H7 (cell line): ENCODE measurements around the gene ABHD17B. TPM values are rescaled to one million over a fixed set of nuclear protein-coding genes. Genes with fewer than 3 reads are reported as not detected.
"Not testable (repeated sequence)": the region's sequence is repeated elsewhere in the genome, so short reads cannot be mapped to it uniquely, and the experiment has no call there.

Experiments
- DNase-seq: peaks from one replicate; pipeline ENCODE4 v3.0.0; 2012
- H3K27me3 ChIP-seq: 2 replicates; pipeline ENCODE4 v1.6.0; 2011; ENCODE audit warnings: mild to moderate bottlenecking, low read length; ENCODE audit not compliant: control insufficient read depth, insufficient read depth
- H3K36me3 ChIP-seq: replicated peaks from 2 replicates; pipeline ENCODE4 v1.5.1; 2011; ENCODE audit warnings: low read length; ENCODE audit not compliant: control insufficient read depth, insufficient read depth
- H3K4me3 ChIP-seq: 2 replicates; pipeline ENCODE4 v1.5.1; 2011; ENCODE audit warnings: low read depth, mild to moderate bottlenecking, control low read depth, low read length, moderate library complexity; ENCODE audit not compliant: insufficient read depth
- total RNA-seq: library from RNA; depleted of rRNA; stranded (reverse); fragments of >200 nt; shearing (Covaris generic); gene quantifications from 2 replicates; pipeline ENCODE4 v1.2.3, GENCODE V29; 2014; rRNA removed

Gene ABHD17B
- total RNA-seq = 68.9 and 76.8 TPM in 2 replicates

DNA sequence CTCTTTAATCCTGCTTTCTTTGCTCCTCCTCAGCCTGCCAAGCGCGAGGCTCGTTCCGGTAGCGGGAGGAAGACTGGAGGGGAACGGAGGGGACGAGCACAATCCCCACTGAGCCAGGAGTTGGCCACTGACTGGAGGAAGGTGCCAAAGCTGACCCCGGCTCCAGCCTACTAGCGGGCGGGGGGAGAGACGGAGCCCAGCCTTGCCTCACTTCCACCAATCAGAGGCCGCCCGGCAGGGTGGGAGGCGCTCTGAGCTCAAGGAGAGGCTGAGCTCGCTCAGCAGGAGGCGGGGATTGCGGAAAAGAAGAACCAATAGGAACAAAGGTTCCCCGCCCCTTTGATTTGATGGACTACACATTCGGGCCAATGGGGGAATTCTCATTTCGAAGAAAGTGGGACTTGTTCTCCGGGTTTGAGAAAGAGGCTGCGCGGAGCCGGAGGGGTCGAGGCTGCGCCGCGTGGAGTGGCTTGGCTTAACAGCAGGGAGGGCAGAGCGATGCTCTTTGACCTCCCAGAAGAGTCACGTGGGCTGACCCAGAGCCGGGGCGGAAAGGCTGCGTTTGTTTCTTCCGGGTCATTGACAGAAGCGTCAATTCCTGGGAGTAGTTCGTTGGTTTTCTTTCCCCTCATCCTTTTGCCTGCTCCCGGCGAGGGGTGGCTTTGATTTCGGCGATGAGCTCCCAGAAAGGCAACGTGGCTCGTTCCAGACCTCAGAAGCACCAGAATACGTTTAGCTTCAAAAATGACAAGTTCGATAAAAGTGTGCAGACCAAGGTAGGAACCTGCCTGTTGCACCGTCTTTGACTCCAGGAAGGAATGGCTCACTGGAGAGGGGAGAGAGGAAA, at the start of gene ABHD17B, which contains the start of gene C9orf85:
Gene ABHD17B (minus strand): TSS at position 133 of the 847 bp plus-strand sequence. CDS start 36,113 bp downstream, outside the sequence.
Gene C9orf85 (plus strand): TSS at position 579 of the 847 bp plus-strand sequence. CDS start 96 bp downstream, at position 675.
- Histone ChIP-seq H3K27me3 (no peaks in the 10 kb centered on the region), H3K4me3 (peak within 1 kb of the TSS; percentile 99)

DNA sequence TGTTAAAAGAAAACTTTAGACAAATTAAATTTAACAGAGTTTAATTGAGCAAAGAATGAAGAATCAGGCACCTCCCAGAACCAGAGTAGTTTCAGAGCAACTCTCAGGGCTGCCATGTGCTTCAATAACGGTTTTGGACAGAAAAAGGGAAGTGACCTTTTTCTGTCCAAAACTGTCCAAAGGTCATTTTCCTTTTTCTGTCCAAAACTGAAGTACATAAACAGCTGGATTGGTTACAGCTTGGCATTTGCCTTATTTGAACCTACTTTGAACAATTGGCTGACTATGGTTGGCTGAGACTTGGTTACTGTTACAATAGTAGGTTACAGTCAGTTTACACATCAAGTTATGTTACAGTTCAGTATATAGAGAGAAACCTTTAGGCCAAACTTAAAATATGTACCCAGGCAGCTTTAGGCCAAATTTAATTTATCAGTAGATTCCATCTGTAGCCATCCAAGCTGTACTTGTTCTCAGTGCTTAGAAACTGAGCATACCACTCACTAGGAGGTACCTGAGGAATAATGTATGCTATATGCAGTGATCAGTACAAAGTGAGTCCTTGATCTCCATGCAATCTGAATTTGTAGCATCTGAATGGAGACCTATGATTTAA, 44.4 kb upstream of the ABHD17B start:
- DNase-seq = no peak
- Histone ChIP-seq H3K36me3 (no peaks in the 10 kb centered on the region), H3K4me3 (no peak overlapping the region), H3K27me3 (no peaks in the 10 kb centered on the region)

More for the DNA sequence above, at the start of gene ABHD17B, which contains the start of gene C9orf85:
- peaks cover 1% of the 10 kb centered on the region; the same call in 1 of the 2 replicates for H3K36me3 ChIP-seq
- peak; percentile 96 for DNase-seq

DNA sequence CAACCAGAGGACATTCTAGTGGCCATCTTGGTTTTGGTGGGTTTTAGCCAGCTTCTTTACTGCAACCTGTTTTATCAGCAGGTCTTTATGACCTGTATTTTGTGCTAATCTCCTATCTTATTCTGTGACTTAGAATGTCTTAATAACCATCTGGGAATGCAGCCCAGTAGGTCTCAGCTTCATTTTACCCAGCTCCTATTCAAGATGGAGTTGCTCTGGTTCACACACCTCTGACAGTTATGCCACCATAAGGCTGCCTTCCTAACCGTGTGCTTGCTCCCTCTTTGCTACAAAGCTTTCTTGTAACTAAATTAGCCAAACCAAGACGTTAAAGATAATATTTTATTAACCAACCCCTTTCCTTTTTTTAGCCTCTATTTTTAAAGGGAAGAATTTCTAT, 43.7 kb upstream of the ABHD17B start:
- H3K27me3 ChIP-seq, H3K36me3 ChIP-seq, DNase-seq, H3K4me3 ChIP-seq: not testable (repeated sequence)

DNA sequence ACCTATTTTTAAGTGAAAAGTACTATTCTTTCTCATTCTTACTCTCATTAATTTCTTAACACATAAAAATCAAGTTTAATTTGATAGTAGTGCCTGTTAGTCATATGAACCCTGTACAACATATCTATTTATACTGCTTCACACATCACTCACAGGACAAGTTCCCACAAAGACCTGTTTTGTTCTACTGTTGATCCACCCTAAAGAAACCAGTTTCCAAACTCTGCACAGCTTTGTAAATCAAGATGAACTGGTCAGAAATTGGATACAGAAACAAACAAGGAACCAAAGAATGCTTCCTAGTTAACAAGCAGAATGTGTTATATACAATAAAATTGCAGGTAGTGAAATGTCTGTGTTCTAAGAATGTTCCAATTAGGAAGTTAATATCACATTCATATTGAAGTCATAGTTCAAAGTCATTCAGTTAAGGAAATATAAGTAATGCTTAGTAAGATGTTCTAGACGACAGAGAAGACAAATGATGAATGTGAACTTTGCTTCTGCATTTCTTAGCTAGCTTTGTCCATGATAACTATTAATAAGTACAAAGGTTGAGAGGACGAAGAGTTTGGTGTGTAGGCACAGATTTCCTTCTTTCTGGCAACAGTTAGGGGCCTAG, 33.9 kb upstream of the ABHD17B start:
- no peak for DNase-seq
- no peaks in the 10 kb centered on the region for H3K27me3 ChIP-seq
- no peak overlapping the region for H3K4me3 ChIP-seq
- no peaks in the 10 kb centered on the region for H3K36me3 ChIP-seq

DNA sequence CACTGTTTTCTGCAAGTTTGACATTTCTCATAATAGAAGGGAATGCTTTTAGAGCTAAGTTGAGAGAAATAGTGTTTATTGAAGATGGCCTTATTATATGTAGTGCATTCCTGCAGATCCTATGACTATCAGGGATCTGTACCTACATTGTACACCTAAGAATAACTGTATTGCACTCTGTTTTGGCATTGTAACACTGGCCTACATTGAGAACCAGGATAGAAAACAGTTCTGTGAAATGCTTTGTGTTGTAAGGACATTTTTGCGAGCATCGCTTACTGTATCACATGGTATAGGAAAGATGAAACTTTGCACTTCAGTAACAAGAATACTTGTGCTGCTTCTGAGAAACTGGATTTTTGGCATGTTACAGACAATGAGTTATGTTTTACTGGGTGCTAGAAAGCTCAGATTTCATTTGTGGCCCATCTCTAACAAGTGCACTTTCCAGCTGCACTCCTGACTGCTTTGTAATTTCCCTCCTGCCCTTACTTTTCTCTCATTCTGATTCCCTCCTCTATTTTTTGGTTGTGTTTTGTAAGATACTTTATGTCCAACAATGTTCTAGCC, 31.1 kb upstream of the ABHD17B start:
- no peaks in the 10 kb centered on the region for H3K36me3 ChIP-seq
- DNase-seq = no peak
- no peaks in the 10 kb centered on the region for H3K27me3 ChIP-seq
- no peak overlapping the region for H3K4me3 ChIP-seq

DNA sequence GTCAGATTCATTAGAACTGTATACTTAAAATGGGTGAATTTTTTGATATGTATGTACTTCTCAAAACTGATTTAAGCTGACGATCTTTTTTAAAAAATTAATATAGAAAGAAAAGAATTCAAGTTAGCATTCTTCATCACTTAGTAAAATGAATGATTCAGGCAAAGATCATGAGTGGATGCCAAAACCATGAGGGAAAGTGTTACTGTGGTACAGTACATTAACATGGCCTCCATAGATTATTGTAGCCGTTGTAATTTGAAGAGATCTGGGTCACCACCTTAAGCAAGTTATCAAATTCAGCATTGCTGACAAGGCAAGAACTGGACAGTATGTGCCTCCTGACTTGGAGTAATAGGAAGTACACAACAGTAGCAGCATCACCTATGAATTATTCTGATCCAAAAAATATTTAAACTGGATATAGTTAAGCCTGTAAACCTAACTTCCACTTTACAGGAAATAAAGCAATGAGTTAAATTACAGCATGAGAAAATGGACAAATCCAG, 30.1 kb upstream of the ABHD17B start:
- H3K4me3 ChIP-seq = no peak overlapping the region

DNA sequence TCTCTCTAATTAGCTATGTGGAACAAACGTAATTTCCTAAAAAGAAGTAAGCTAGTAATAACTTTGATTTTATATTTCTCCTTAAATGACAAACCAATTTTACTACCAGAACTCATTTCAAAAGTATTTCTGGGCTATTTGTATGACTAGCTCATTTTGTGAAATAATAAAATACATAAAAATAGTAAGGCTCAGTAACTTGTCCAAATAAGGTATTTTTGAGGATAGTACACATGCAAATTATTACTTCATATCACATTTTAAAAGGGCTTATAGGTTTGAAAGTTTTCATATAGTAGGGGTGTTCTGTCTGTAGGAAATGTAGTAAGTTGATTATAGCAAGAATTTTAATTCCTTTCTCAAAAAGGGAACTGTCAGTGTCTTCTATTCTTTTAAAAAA, 26.9 kb upstream of the ABHD17B start:
- no peaks in the 10 kb centered on the region for H3K36me3 ChIP-seq
- DNase-seq = no peak

More for the DNA sequence above, 30.1 kb upstream of the ABHD17B start:
- H3K27me3 ChIP-seq = no peaks in the 10 kb centered on the region
- no peak for DNase-seq
- H3K36me3 ChIP-seq = no peaks in the 10 kb centered on the region

DNA sequence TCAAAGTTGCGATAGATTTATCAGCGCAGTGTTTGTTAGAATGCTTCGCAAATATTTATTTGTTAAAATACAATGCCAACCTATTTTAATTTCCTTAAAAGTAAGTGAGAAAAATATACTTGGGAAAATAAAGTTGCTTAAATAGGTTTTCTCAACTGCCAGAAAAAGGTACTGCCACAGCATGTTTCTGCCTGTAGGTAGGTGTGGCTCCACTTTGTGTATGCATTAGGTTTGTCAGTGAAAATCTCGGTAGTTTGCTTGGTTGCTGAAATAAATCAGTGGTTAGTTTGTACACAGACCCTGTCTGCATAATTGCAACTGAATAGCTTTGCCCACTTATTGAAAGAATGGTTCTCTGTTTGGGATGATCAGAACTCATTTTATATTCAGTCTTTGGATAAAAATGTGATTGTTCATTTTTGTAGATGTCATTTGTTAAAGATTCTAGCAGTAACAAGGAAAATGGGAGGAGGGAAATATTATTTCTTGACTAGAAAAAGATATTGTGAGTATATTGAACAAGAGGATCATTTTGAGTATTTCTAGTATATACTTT, 26.2 kb upstream of the ABHD17B start:
- no peak for DNase-seq
- no peaks in the 10 kb centered on the region for H3K27me3 ChIP-seq
- no peaks in the 10 kb centered on the region for H3K36me3 ChIP-seq
- H3K4me3 ChIP-seq = no peak overlapping the region

More for the DNA sequence above, 26.9 kb upstream of the ABHD17B start:
- H3K27me3 ChIP-seq = no peaks in the 10 kb centered on the region
- H3K4me3 ChIP-seq = no peak overlapping the region

DNA sequence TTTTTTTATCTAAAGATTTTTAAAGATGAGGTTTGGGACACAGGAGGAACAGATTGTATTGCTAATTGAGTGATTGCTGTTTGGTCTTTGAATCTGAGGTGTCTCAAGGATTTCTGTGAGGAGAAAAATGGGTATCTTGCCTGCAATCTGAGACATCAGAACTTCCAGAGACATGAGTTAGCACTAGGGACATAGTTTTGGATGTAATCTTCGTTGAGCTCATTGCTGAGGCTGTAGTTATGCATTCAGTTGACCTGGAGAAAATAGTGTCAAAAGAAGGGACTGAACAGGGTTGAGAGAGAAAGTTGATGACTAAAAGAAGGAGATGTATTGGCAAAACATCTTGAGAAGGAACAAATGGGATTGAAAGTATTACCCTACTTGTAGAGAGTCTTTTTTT, 25.1 kb upstream of the ABHD17B start:
- H3K36me3 ChIP-seq = no peaks in the 10 kb centered on the region
- H3K27me3 ChIP-seq = no peaks in the 10 kb centered on the region
- DNase-seq = no peak
- no peak overlapping the region for H3K4me3 ChIP-seq

DNA sequence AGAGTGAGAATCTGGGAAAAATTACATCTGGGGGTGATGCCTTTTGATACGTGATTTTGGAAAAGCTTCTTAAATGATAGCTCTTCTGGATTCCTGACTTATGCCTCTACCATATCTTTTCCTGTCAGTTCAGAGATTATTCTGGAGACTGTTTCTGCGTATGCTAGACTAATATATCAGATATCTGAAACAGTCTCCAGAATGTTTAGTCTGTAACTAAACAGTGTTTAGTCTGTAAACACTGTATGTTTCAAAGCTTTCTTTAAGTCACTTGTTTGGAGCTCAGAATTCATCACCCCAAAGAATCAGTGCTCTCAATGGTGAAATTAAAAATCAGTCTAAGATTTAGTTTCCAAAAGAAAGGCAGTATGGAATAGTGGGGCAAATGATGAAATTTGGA, 20.2 kb upstream of the ABHD17B start:
- no peaks in the 10 kb centered on the region for H3K36me3 ChIP-seq
- no peak for DNase-seq
- no peaks in the 10 kb centered on the region for H3K27me3 ChIP-seq
- no peak overlapping the region for H3K4me3 ChIP-seq

DNA sequence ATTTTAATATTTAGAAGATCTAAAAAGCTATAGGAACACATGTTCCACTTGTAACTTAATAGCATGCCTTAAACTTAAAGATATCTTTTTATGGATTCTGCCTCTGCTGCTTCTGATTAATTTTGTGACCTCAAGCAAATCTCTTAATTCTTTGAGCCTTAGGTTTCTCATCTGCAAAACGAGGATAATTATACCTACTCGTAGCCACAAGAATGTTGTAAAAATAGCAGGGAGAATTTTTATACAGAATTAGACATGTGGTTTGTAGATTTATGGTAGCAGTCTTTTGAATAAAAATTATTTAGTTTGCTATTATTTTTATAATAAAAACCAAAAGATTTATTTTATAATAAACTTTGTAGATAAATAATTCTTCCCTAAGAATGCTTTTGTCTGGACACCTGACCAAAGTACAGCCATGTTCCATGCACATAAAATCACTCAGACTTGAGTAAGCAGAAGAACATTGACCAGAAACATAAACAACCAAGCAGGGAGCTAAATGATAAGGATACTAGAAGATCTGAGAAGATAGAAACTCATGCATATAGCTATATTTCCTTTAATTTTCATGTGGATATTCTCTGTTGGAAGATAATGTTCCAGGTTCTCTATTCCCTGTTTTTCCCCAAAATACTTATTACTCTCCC, 18.9 kb upstream of the ABHD17B start:
- no peak for DNase-seq
- H3K36me3 ChIP-seq = no peaks in the 10 kb centered on the region
- no peaks in the 10 kb centered on the region for H3K27me3 ChIP-seq
- H3K4me3 ChIP-seq = no peak overlapping the region

DNA sequence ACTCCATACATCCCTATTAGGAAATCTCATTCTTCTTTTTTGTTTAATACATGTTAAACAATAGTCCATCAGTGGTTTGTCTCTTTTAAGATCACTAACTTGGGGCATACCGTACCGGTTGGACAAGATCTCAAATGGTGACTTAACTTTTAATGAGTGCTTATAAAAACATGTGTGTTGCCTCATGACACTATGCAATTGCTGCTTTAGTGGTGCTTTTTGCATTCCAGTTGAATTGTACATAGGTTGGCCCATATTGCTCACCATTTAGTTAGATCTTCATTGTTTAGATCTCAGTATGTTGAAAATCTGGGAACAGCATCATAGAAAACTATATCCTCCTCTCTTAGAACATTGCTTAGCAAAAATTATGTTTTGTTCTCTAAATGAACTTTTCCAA, 18.2 kb upstream of the ABHD17B start:
- Histone ChIP-seq H3K27me3 (no peaks in the 10 kb centered on the region), H3K36me3 (no peaks in the 10 kb centered on the region), H3K4me3 (no peak overlapping the region)
- no peak for DNase-seq

DNA sequence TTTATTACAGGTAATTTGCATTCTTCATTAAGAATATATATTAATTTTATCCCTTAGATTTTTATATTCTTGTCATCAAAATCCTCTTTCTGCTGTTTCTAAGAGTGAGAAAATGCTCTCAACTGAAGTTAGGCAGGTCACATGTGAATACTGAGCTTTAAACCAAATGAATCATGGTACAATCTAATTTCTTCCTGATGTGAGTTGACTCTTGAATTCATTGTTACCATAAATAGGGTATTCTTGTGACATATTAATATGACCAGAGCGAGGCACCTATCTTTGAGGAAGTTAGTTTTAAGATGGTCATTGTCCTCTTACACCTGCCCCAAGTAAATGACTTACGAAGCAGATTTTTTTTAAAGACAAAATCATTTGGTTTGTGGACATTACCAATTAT, 17.8 kb upstream of the ABHD17B start:
- H3K4me3 ChIP-seq = no peak overlapping the region
- no peaks in the 10 kb centered on the region for H3K36me3 ChIP-seq
- DNase-seq = no peak
- H3K27me3 ChIP-seq = no peaks in the 10 kb centered on the region

DNA sequence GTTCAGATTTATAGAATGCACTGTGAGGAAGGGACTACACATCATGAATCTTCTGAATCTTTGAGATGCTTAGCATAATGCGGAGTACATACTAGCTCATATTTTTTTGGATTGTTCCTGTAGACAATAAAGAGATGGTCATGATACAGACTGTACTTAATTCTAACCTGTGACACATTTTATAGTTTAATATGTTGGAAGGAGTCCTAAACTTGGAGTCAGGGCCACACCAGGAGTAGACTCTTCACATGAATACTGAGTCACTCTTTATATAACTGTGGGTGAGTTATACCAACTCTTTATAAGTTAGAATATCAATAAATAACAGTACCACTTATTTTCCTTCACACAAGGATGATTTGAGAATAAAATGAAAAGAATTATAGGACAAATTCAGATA, 17.4 kb upstream of the ABHD17B start:
- Histone ChIP-seq H3K4me3 (no peak overlapping the region), H3K27me3 (no peaks in the 10 kb centered on the region), H3K36me3 (no peaks in the 10 kb centered on the region)
- DNase-seq = no peak
